IPS-18a (cell line): ENCODE measurements around the gene AGRN.
"Not testable (repeated sequence)": the region's sequence is repeated elsewhere in the genome, so short reads cannot be mapped to it uniquely, and the experiment has no call there.

Experiments used
- H3K27ac ChIP-seq: one replicate; pipeline ENCODE4 v1.5.1; 2013; ENCODE audit warnings: low read length
- H3K27me3 ChIP-seq: one replicate; pipeline ENCODE4 v1.6.1; 2013; ENCODE audit warnings: mild to moderate bottlenecking, low read length; ENCODE audit not compliant: control insufficient read depth, insufficient read depth
- H3K36me3 ChIP-seq: one replicate; pipeline ENCODE4 v1.6.1; 2013; ENCODE audit warnings: low read depth, low read length; ENCODE audit not compliant: control insufficient read depth
- H3K4me1 ChIP-seq: one replicate; pipeline ENCODE4 v1.6.1; 2013; ENCODE audit warnings: low read depth, low read length; ENCODE audit not compliant: control insufficient read depth
- H3K4me3 ChIP-seq: one replicate; pipeline ENCODE4 v1.5.1; 2013; ENCODE audit warnings: low read length
- H3K9ac ChIP-seq: one replicate; pipeline ENCODE4 v1.6.1; 2013; ENCODE audit warnings: mild to moderate bottlenecking, low read length, moderate library complexity
- H3K9me3 ChIP-seq: one replicate; pipeline ENCODE4 v1.6.1; 2013; ENCODE audit warnings: low read depth, low read length; ENCODE audit not compliant: control insufficient read depth

AGRN gene

GRCh38 chr1:976791-977190, 43.1 kb upstream of the AGRN start:
- H3K9me3 ChIP-seq, H3K4me3 ChIP-seq: not testable (repeated sequence)
- H3K27me3 ChIP-seq, result peaks cover 50% of the 10 kb centered on the region

GRCh38 chr1:978069-978834, 41.7 kb upstream of the AGRN start:
- H3K27me3 ChIP-seq, result peaks cover 48% of the 10 kb centered on the region
- H3K4me3 ChIP-seq, result no peak overlapping the region
- no peak overlapping the region for H3K9ac ChIP-seq
- no peaks in the 10 kb centered on the region for H3K4me1 ChIP-seq
- no peaks in the 10 kb centered on the region for H3K9me3 ChIP-seq
- no peaks in the 10 kb centered on the region for H3K36me3 ChIP-seq
- H3K27ac ChIP-seq, result no peak overlapping the region

More at GRCh38 chr1:976791-977190, 43.1 kb upstream of the AGRN start:
- not testable (repeated sequence) for H3K9ac ChIP-seq, H3K4me1 ChIP-seq, H3K36me3 ChIP-seq, H3K27ac ChIP-seq

GRCh38 chr1:978835-979743, 40.8 kb upstream of the AGRN start:
- H3K27ac ChIP-seq, result no peak overlapping the region
- no peaks in the 10 kb centered on the region for H3K9me3 ChIP-seq
- no peaks in the 10 kb centered on the region for H3K36me3 ChIP-seq
- H3K4me3 ChIP-seq, result no peak overlapping the region
- H3K9ac ChIP-seq, result no peak overlapping the region
- H3K27me3 ChIP-seq, result peaks cover 49% of the 10 kb centered on the region
- H3K4me1 ChIP-seq, result no peaks in the 10 kb centered on the region

GRCh38 chr1:979744-980072, 40.2 kb upstream of the AGRN start:
- H3K27me3 ChIP-seq, result peaks cover 45% of the 10 kb centered on the region
- H3K9ac ChIP-seq, result no peak overlapping the region

GRCh38 chr1:980137-980571, 39.8 kb upstream of the AGRN start:
- Histone ChIP-seq H3K4me3 (no peak overlapping the region), H3K27me3 (peaks cover 45% of the 10 kb centered on the region), H3K36me3 (no peaks in the 10 kb centered on the region), H3K9ac (no peak overlapping the region), H3K4me1 (no peaks in the 10 kb centered on the region), H3K27ac (no peak overlapping the region), H3K9me3 (no peaks in the 10 kb centered on the region)

More at GRCh38 chr1:979744-980072, 40.2 kb upstream of the AGRN start:
- no peaks in the 10 kb centered on the region for H3K36me3 ChIP-seq
- no peak overlapping the region for H3K27ac ChIP-seq
- H3K4me3 ChIP-seq, result no peak overlapping the region
- H3K9me3 ChIP-seq, result no peaks in the 10 kb centered on the region
- no peaks in the 10 kb centered on the region for H3K4me1 ChIP-seq

- Histone ChIP-seq H3K9ac (no peak overlapping the region), H3K4me1 (no peaks in the 10 kb centered on the region)
These were observed 39.1 kb upstream of the AGRN start for GRCh38 chr1:980602-981395.

GRCh38 chr1:981491-981954, 38.4 kb upstream of the AGRN start:
- Histone ChIP-seq H3K27me3 (peaks cover 50% of the 10 kb centered on the region), H3K9ac (no peak overlapping the region), H3K27ac (no peak overlapping the region), H3K4me3 (no peak overlapping the region), H3K9me3 (no peaks in the 10 kb centered on the region), H3K36me3 (no peaks in the 10 kb centered on the region), H3K4me1 (no peaks in the 10 kb centered on the region)

More at GRCh38 chr1:980602-981395, 39.1 kb upstream of the AGRN start:
- no peaks in the 10 kb centered on the region for H3K9me3 ChIP-seq
- H3K27me3 ChIP-seq, result peaks cover 45% of the 10 kb centered on the region
- no peaks in the 10 kb centered on the region for H3K36me3 ChIP-seq
- H3K4me3 ChIP-seq, result no peak overlapping the region
- no peak overlapping the region for H3K27ac ChIP-seq

GRCh38 chr1:981955-982558, 37.9 kb upstream of the AGRN start, which contains the start of gene PERM1:
PERM1 (minus strand) TSS chr1:982093; CDS start chr1:981029, 1,064 bp downstream.
- Histone ChIP-seq H3K36me3 (no peaks in the 10 kb centered on the region), H3K9me3 (no peaks in the 10 kb centered on the region), H3K4me1 (no peaks in the 10 kb centered on the region), H3K27ac (no peak within 1 kb of the TSS), H3K27me3 (peaks cover 53% of the 10 kb centered on the region), H3K4me3 (no peak within 1 kb of the TSS), H3K9ac (no peak within 1 kb of the TSS)

GRCh38 chr1:982765-983436, 37.0 kb upstream of the AGRN start:
- Histone ChIP-seq H3K9me3 (no peaks in the 10 kb centered on the region), H3K9ac (no peak overlapping the region), H3K36me3 (no peaks in the 10 kb centered on the region), H3K27me3 (peaks cover 60% of the 10 kb centered on the region), H3K4me3 (no peak overlapping the region), H3K4me1 (no peaks in the 10 kb centered on the region), H3K27ac (no peak overlapping the region)

GRCh38 chr1:983798-984475, 36.0 kb upstream of the AGRN start:
- peaks cover 71% of the 10 kb centered on the region for H3K27me3 ChIP-seq
- no peak overlapping the region for H3K27ac ChIP-seq
- H3K4me3 ChIP-seq, result no peak overlapping the region

More at GRCh38 chr1:983798-984475, 36.0 kb upstream of the AGRN start:
- Histone ChIP-seq H3K9me3 (no peaks in the 10 kb centered on the region), H3K36me3 (no peaks in the 10 kb centered on the region), H3K4me1 (no peaks in the 10 kb centered on the region), H3K9ac (no peak overlapping the region)
